OCI-LY7 (cell line): ENCODE results near the gene ZNF423.

Source experiments
- EZH2phosphoT487 ChIP-seq: fragments of 200-600 bp; sonication (generic); IDR thresholded peaks from 2 replicates; pipeline ENCODE4 v1.6.1; 2018; ENCODE audit warnings: low read depth, borderline replicate concordance, mild to moderate bottlenecking, mixed run types, antibody characterized with exemption, low read length, moderate library complexity, mixed read lengths
- TF ChIP-seq, protein P1 (sequence below): fragments of 200-600 bp; sonication (generic); conservative IDR thresholded peaks from 2 replicates; pipeline ENCODE4 v1.5.1; 2014; ENCODE audit warnings: mild to moderate bottlenecking, antibody characterized with exemption, low read length, moderate library complexity, mixed read lengths

- TF ChIP-seq, protein P1, sequence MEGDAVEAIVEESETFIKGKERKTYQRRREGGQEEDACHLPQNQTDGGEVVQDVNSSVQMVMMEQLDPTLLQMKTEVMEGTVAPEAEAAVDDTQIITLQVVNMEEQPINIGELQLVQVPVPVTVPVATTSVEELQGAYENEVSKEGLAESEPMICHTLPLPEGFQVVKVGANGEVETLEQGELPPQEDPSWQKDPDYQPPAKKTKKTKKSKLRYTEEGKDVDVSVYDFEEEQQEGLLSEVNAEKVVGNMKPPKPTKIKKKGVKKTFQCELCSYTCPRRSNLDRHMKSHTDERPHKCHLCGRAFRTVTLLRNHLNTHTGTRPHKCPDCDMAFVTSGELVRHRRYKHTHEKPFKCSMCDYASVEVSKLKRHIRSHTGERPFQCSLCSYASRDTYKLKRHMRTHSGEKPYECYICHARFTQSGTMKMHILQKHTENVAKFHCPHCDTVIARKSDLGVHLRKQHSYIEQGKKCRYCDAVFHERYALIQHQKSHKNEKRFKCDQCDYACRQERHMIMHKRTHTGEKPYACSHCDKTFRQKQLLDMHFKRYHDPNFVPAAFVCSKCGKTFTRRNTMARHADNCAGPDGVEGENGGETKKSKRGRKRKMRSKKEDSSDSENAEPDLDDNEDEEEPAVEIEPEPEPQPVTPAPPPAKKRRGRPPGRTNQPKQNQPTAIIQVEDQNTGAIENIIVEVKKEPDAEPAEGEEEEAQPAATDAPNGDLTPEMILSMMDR = no peak
- TF ChIP-seq EZH2phosphoT487 = no peak
Observed at GRCh38 chr16:49505556-49505955, 350.4 kb downstream of the ZNF423 start.
